ENCODE data around the gene BCDIN3D. TPM values are rescaled to one million over a fixed set of nuclear protein-coding genes. Genes with fewer than 3 reads are reported as not detected.

The BCDIN3D gene
- total and polyA plus RNA-seq, 10 of the 15 experiments (the other 5 are each of a cell fraction or from before 2014, with no cell fraction given) = 3.7 to 7.2 (median 6.4) TPM

GRCh38 chr12:49800421-49801140 is 42.3 kb downstream of the BCDIN3D start:
- TF ChIP-seq GABPA (IDR thresholded peaks at IDR 0.05; ENCODE audit: low read depth) (no peak), NBN (IDR thresholded peaks at IDR 0.05) (no peak), CHD2 (IDR thresholded peaks at IDR 0.05; ENCODE audit: borderline replicate concordance, low read depth, low read length) (no peak), CBFB (IDR thresholded peaks at IDR 0.05; ENCODE audit: low read depth) (no peak), REST (IDR thresholded peaks at IDR 0.05; ENCODE audit: low read depth, low read length) (no peak), CHD4 (IDR thresholded peaks at IDR 0.05) (no peak), CEBPZ (IDR thresholded peaks at IDR 0.05; ENCODE audit: low read depth, low read length) (no peak), ZNF622 (IDR thresholded peaks at IDR 0.05) (no peak), RB1 (IDR thresholded peaks at IDR 0.05; ENCODE audit: borderline replicate concordance) (no peak), YY1 (IDR thresholded peaks at IDR 0.05; ENCODE audit: low read depth, low read length) (no peak), BMI1 (IDR thresholded peaks at IDR 0.05; ENCODE audit: borderline replicate concordance) (no peak)
- H4K20me1 ChIP-seq (ENCODE audit: control insufficient read depth, insufficient read depth) = no peaks in the 10 kb centered on the region
- no peaks in the 10 kb centered on the region for H3K79me2 ChIP-seq (ENCODE audit: control insufficient read depth, insufficient read depth, low read length)
- FAIRE-seq = no peak
- H3K4me1 ChIP-seq (ENCODE audit: control insufficient read depth, insufficient read depth, low read length) = no peaks in the 10 kb centered on the region
- no peak overlapping the region for H3K4me2 ChIP-seq (ENCODE audit: control insufficient read depth, insufficient read depth)
- no peak for DNase-seq (ENCODE audit: low read depth, low spot score)
- H2AFZ ChIP-seq (ENCODE audit: control insufficient read depth, low read depth, low read length) = no peak overlapping the region
- ChIA-PET CTCF (interaction anchor here (0.8 to 1.3 kb wide), 3 partner anchors 23 to 145 kb away, joined by 3 to 6 read pairs (median 3); partner anchors contain the start of gene TMBIM6), SMC1A (ENCODE audit: uncharacterized antibody, unreplicated experiment) (interaction anchor here (1.8 kb wide), 1 partner anchor 10 kb away, joined by 6 read pairs; no protein-coding TSS in a partner anchor), POLR2A (interaction anchor here (1.1 kb wide), 1 partner anchor 10 kb away, joined by 3 read pairs; no protein-coding TSS in a partner anchor), RAD21 (ENCODE audit: unreplicated experiment) (no interaction called here)
- H3K27me3 ChIP-seq (replicated peaks in 1 of 2; ENCODE audit: control insufficient read depth in 2 of 2, insufficient read depth in 2 of 2, low read length in 1 of 2) = no peaks in the 10 kb centered on the region
- WGBS (ENCODE audit: insufficient coverage, insufficient replicate concordance, low lambda C conversion rate, missing lambda C conversion rate) = 90% methylated on average over 11 of the region's 11 CpGs
- no peak overlapping the region for H3K9ac ChIP-seq (ENCODE audit: control insufficient read depth, insufficient read depth, low read length)
- no peaks in the 10 kb centered on the region for H3K9me3 ChIP-seq (replicated peaks; ENCODE audit: control insufficient read depth, insufficient read depth, low read length)
- no peak overlapping the region for H3K4me3 ChIP-seq
- no peak overlapping the region for H3K27ac ChIP-seq (ENCODE audit: control insufficient read depth, insufficient read depth)
- intact Hi-C loops (cut with micrococcal nuclease; ENCODE audit: unreplicated experiment) = no loop called here
- in situ Hi-C loops (cut with MboI) = no loop called here
- H3K36me3 ChIP-seq (ENCODE audit: control insufficient read depth in 2 of 2, insufficient read depth in 2 of 2, low read length in 1 of 2) = peaks cover 2 to 17% of the 10 kb centered on the region in 2 experiments
- no peak for ATAC-seq
- no TSS peak for BruUV-seq (replicated peaks)
